Measurements from ENCODE around the gene NRM.
"Not testable (repeated sequence)": the region's sequence is repeated elsewhere in the genome, so short reads cannot be mapped to it uniquely, and the experiment has no call there.

Gene NRM, protein sequence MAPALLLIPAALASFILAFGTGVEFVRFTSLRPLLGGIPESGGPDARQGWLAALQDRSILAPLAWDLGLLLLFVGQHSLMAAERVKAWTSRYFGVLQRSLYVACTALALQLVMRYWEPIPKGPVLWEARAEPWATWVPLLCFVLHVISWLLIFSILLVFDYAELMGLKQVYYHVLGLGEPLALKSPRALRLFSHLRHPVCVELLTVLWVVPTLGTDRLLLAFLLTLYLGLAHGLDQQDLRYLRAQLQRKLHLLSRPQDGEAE

DNA sequence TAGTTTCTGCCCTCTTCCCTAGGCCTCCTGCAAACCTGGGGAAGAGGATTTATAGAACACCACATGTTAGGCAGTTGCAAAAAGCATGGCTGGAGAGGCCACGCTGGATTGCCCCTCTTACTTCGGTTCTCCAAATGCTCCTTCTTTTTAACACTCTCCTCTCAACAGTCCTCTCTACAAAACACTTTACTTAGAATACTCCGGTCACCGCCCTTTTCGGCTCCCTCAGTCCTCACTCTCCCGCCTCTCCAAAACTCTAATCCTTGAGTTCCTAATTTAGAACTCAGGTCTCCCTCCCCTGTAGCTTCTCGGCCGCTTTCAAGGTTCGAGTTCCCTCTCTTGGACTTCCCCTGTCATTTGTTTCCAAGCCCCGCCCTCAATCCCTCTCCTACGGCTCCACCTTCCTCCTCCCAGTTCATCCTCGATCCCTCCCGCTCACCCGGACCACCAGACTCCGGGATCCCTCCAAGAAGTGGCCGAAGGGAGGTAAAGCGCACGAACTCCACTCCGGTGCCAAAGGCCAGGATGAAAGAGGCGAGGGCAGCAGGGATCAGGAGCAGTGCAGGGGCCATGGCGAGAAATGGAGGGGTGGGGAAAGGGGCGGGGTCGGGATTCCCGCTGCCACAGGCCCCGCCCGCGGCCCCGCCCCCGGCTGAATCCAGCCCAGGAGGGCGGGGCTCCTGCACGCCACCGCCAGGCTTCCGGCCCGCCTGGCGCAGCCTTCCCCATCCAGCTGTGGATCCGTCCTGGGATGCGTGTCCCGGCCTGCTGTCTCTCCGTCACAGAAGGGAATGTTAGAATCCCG lies at the start of gene NRM:
TSS of gene NRM (minus strand) at position 582 of the 805 bp plus-strand sequence. CDS start at position 572, 10 bp downstream.
- DNase-seq: peak; percentile 84

DNA sequence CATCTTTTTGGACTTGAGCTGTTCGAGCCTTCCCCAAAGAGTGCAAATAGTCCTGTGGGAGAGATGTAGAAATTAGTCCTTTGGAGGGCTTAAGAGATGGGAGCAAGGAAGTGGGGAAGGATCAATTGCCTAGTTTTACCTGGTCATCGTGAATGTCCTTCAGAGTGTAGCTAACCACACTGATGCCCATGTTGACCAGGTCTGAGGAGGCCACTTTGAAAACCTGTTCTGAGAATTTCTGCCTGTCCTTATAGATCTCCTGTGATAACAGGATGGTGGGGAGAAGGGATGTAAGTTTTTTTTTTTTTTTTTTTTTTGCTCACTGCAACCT lies 49.7 kb upstream of the NRM start:
- no peak for DNase-seq

DNA sequence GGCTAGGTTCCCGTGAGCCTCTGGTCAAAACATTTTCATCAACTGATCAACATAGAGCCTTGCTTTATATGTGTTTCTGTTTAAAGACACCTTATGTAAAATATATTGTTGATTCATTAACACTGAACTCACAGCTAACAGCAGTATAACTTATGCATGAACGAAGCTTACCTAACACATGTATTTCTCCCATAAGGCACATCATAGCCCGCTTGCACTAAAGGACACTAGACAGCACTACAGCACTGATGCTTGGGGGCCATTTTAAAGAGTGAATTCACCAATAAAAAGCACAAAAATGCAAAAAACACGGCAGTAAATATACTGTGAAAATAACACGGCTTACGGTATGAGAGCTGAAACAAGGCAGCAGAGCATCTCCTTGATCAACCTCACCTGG lies 47.7 kb upstream of the NRM start:
- DNase-seq: no peak

DNA sequence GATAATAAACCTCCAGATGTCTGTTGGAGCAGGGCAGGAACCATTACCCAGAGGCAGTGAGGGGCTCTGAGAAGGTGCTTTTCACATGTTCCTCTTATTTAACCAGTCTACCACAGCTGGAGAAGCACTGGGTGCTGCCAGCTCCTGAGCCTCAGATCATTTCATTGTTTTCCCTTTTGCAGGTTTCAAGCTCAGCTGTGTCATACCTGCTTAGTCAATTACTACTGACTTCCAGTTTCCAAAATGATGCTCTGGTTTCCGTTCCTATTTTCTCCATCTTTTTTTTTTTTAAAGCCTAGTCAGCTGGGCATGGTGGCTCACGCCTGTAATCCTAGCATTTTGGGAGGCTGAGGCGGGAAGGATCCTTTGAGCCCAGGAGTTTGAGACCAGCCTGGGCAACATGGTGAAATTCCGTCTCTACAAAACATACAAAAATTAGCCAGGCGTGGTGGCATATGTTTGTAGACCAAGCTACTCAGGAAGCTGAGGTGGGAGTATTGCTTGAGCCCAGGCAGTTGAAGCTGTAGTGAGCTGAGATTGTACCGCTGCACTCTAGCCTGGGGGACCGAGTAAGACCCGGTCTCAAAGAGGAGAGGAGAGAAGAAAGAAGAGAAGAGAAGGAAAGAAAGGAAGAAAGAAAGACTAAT lies 45.0 kb upstream of the NRM start:
- DNase-seq: no peak

DNA sequence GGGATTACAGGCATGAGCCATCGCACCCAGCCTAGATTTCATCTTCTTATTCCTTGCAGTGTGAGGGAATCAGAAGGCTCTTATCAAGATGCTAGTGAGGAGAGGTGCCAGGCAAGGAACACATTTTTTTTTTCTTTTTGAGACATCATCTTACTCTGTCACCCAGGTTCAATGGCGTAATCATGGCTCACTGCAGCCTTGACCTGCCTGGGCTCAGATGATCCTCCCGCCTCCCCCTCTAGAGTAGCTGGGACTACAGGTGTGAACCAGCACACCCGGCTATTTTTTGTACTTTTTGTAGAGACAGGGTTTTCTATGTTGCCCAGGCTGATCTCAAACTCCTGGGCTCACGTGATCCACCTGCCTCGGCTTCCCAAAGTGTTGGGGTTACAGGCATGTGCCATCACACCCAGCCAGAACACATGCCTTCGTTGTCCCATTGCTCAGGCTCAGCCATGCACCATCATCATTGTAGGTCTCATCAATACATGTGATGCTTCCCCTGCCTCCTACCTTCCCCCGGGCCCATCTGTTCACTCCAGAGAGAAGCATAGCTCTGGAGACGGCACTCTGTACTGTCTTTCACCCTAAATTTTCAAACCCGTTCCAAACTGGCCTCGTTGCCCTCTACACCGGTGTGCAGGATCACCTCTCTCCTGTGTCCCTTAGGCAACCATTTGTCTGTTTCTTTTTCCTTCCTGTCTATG lies 41.6 kb upstream of the NRM start:
- no peak for DNase-seq

DNA sequence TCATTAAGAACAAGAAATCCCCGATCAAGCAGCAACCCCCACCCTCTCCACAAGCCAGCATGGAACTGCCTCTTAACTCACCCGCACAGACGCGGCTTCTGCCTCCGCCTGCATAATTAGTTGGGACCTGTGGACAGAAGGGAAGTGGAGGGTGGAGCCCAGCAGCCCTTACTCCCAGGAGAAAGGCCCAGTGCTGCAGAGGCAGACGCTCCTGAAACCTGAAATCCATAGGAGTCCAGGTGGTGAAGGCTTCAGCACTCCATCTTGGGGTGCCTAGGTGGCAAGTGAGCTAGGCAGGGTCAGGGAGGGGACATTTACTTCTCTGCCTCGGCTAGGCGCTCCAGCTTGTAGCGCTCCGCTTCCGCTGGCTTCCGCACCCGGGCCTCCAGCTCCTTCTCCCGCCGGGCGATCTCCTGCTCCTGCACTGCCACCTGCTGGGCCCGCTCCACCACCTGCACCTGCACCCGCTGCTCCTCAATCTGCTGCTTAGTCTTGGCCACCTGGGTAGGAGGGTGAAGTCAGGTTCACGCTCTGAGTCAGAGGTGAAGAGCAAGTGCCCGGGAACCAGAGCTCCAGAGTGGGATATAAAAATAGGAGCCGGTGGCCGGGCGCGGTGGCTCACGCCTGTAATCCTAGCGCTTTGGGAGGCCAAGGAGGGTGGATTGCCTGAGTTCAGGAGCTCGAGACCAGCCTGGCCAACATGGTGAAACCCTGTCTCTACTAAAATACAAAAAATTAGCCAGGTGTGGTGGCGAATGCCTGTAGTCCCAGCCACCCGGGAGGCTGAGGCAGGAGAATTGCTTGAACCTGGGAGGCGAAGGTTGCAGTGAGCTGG lies 40.0 kb upstream of the NRM start:
- DNase-seq: peak; percentile 51

DNA sequence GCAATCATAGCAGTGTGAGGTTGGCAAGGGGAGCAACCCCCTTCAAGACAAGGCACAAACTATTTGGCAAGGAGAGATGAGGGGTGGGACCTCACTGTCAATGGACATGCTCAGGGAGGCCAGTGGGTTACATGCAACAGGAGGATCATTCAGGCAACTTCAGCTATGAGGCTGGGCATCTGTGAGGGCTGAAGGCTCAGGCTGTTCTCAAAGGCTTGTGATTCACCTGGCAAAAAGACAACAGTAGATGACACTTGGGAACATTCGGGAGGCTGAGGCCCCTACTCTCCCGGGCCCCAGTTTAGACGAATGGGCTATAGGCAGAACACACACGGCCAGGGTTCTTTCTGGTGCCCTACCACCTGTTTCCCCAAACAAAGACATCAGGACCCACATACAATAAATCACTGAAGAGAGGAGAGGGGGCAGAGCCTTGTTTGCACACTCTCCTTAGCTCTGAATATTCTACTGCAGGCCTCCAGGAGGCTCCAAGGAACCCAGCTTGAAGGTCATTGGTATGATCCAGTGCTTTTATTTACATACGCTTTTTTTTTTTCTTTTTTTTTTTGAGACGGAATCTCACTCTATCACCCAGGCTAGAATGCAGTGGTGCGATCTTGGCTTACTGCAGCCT lies 37.3 kb upstream of the NRM start:
- peak; percentile 53 for DNase-seq

DNA sequence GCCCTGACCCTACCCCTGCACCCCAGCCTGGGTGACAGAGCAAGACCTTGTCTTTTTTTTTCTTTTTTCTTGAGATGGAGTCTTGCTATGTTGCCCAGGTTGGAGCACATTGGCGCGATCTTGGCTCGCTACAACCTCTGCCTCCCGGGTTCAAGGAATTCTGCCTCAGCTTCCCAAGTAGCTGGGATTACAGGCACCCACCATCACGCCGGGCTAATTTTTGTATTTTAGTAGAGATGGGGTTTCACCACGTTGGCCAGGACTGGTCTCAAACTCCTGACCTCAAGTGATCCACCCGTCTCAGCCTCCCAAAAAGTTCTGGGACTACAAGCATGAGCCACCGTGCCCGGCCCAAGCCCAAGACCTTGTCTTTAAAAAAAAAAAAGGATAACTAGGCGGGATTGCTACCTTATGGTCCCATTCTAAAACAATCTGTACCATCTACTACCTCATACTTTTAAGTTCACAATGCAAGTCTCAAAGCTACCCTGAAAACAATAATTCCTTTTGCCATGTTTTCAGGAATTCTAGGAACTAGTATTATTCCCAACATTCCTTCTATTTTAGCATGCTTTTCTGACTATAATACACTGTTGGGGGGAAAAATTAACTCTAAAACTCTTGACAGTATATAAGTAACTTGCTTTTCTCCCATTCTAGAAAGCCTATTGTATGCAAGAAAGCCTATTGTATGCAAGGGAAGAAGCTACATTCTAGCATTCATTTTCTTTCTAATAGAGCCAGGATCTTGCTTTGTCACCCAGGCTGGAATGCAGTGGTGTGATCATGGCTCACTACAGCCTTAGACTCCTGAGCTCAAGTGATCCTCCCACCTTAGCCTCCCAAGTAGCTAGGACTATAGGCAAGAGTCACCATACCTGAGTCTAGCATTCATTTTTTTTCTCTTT lies 36.0 kb upstream of the NRM start:
- DNase-seq: peak; percentile 21

DNA sequence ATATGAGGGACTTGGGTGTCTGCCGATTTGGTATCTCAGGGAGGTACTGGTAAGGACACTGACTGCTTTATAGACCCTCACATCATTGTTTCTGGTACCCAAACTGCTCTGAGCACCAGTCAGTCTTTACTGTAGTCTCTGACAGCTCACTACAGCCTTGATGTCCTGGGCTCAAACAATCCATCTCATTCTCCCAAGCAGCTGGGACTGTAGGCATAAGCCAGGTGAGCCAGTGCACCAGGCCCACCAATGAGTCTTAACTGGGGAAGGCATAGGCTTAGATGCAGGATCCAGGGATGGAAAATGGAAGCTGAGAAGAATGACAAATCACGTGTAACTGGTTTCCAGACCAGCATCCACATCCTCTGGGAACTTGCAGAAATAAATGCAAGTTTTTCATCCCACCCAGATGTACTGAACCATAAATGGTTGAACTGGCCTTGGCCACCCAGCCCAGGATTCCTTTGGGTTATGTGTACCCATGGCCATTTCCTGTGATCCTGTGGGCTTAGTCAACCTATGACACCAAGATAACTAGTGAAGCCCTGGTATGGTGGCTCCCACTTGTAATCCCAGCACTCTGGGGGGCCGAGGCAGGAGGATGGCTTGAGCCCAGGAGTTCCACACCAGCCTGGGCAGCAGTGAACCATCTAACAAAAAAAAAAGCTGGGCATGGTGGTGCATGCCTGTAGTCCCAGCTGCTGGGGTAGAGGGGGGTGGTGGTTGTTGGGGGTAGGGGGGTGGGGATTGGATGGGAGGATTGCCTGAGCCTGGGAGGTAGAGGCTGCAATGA lies 35.1 kb upstream of the NRM start:
- DNase-seq: peak; percentile 65

DNA sequence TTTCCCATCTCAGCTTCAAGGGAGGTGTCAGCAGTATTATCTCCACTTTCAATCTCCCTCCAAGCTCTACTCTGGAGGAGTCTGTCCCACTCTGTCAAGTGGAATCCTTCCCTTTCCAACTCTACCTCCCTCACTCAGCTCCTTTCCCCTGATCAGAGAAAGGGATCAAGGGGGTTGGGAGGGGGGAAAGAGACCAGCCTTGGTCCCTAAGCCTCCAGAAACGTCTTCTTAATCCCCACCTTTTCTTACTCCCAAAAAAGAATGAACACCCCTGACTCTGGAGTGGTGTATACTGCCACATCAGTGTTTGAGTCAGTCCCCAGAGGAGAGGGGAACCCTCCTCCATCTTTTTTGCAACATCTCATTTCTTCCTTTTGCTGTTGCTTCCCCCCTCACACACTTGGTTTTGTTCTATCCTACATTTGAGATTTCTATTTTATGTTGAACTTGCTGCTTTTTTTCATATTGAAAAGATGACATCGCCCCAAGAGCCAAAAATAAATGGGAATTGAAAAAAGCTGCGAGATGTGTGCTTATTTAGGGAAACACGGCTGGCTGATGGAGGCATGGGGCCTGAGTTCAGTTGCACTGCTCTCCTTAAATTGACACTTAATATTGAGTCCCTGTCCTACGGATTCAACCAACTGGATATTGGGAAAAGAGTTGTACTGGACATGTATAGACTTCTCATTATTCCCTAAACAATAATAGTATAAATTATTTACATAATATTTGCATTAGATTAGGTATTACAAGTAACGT lies 34.3 kb upstream of the NRM start:
- DNase-seq: peak; percentile 24

DNA sequence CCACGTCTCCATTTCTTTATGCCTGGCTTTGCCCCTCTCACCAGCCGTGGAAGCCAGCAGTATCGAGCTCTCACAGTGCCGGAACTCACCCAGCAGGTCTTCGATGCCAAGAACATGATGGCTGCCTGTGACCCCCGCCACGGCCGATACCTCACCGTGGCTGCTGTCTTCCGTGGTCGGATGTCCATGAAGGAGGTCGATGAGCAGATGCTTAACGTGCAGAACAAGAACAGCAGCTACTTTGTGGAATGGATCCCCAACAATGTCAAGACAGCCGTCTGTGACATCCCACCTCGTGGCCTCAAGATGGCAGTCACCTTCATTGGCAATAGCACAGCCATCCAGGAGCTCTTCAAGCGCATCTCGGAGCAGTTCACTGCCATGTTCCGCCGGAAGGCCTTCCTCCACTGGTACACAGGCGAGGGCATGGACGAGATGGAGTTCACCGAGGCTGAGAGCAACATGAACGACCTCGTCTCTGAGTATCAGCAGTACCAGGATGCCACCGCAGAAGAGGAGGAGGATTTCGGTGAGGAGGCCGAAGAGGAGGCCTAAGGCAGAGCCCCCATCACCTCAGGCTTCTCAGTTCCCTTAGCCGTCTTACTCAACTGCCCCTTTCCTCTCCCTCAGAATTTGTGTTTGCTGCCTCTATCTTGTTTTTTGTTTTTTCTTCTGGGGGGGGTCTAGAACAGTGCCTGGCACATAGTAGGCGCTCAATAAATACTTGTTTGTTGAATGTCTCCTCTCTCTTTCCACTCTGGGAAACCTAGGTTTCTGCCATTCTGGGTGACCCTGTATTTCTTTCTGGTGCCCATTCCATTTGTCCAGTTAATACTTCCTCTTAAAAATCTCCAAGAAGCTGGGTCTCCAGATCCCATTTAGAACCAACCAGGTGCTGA lies 33.3 kb upstream of the NRM start:
- DNase-seq: not testable (repeated sequence)

DNA sequence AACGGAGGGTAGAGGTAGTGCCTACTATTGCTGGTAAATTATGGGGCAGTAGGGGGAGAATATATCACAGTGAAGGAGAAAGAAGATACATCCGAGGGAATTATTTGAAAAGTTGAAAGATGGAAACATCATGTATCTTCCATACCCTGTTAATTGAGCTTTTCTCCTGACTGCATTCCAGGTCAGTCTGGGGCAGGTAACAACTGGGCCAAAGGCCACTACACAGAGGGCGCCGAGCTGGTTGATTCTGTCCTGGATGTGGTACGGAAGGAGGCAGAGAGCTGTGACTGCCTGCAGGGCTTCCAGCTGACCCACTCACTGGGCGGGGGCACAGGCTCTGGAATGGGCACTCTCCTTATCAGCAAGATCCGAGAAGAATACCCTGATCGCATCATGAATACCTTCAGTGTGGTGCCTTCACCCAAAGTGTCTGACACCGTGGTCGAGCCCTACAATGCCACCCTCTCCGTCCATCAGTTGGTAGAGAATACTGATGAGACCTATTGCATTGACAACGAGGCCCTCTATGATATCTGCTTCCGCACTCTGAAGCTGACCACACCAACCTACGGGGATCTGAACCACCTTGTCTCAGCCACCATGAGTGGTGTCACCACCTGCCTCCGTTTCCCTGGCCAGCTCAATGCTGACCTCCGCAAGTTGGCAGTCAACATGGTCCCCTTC lies 32.5 kb upstream of the NRM start:
- not testable (repeated sequence) for DNase-seq

DNA sequence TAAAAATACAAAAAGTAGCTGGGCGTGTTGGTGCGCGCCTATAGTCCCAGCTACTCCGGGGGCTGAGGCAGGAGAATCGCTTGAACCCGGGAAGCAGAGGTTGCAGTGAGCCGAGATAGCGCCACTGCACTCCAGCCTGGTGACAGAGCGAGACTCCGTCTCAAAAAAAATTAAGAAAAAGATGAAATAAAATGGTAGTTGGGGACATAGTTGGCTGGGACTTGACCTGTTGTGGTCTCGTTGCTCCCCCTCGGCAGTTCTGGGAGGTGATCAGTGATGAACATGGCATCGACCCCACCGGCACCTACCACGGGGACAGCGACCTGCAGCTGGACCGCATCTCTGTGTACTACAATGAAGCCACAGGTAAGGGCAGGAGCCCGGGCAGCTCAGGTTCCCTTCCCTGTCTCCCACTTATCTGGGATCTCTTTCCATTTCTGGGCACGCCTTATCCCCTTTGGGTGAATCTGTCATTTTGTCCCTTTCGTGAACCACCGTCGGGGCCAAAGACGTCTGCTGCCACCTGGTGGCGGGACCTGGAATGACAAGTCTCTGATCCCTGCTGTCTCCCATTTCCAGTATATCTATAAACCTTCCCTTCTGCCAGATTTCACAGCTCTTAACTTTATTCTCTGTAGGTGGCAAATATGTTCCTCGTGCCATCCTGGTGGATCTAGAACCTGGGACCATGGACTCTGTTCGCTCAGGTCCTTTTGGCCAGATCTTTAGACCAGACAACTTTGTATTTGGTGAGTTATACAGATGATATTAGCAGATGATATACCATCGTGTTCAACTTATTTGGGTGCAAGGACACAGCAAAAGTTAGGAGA lies 31.7 kb upstream of the NRM start:
- peak; percentile 75 for DNase-seq

DNA sequence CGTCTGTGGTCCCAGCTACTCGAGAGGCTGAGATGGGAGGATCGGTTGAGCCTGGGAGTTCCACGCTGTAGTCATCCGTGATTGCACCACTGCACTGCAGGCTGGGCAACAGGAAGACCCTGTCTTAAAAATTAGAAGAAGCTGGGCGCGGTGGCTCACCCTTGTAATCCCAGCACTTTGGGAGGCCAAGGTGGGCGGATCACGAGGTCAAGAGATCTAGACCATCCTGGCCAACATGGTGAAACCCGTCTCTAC lies 31.2 kb upstream of the NRM start:
- peak; percentile 31 for DNase-seq

DNA sequence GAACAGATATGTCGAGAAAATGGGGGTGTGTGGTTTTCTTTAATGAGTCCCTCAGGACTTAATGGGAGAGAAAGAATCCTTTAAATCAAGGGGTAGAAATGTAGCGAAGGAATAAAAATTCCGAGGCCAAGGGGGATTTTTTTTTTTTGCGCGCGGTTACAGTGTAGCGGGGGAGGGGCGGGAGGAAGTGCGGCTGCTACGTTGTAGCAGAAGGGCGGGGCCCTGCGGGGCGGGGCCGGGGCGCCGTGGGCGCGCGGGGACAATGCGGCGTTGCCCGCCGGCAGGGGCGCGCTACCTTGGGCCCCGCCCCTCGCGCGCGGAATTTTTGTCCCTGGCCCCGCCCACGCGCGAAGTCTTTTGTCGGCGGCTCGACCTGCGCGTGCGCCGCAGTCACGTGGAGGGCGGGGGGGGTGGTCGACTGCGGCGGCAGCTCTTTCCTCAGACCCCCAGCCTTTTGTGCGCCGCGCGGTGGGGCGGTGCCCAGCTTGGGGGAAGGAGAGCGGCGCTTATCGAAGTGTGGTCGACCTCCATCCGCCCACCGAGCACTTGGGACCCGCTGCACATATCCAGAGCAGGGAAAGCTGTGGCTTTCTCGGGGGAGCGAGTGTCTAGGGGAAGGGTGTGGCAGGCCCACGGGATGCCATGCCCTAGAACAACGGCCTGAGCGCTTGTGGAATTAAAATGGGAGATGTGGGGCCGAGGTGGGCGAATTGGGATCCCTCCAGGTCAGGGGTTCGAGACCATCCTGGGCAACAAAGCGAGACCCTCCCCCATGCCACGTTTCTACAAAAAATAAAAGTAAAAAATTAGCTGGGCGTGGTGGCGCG lies 30.6 kb upstream of the NRM start:
- DNase-seq: peak; percentile 91

DNA sequence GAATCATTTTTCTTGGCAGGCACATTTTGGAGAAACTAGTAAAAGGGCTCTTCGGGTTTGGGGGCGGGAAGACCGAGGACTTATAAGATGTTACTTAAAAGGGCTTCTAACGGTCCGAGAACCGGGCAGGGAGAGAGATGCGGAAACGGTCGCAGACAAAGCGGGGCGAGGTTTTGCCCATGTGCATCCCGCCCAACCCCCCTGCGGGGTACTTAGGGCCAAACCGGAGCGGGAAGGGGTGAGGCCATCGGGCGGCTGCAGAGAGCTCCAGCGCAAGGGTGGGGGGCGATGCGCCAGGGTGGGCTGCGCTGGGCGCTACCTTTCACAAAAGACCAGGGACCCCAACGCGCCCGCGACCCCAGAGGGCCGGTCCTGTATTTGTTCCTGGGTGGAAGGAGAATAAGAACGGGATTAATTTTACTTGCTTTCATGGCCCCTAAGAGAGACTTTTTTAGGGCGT lies 30.0 kb upstream of the NRM start:
- DNase-seq: peak; percentile 55
